ENCODE data around the gene ZNF408. TPM values are rescaled to one million over a fixed set of nuclear protein-coding genes. Genes with fewer than 3 reads are reported as not detected.

ZNF408 gene
- total RNA-seq, 1 donor from 2014 or later: 14.9 TPM

- H3K9me3 Mint-ChIP-seq: no peaks in the 10 kb centered on the region
- no peak overlapping the region for H3K4me3 Mint-ChIP-seq
- H3K27me3 Mint-ChIP-seq: no peaks in the 10 kb centered on the region
- TF ChIP-seq CTCF (conservative IDR thresholded peaks at IDR 0.05): no peak
- no peaks in the 10 kb centered on the region for H3K4me1 Mint-ChIP-seq (ENCODE audit: unreplicated experiment)
- no peak for DNase-seq (ENCODE audit: extremely low spot score, unreplicated experiment)
- H3K27ac Mint-ChIP-seq: no peak overlapping the region
- no peaks in the 10 kb centered on the region for H3K36me3 Mint-ChIP-seq
Observed at GRCh38 chr11:46719543-46720218, 18.9 kb downstream of the ZNF408 start.

GRCh38 chr11:46721286-46721685 lies 20.5 kb downstream of the ZNF408 start:
- DNase-seq (ENCODE audit: extremely low spot score, unreplicated experiment): no peak
- H3K36me3 Mint-ChIP-seq: no peaks in the 10 kb centered on the region
- H3K9me3 Mint-ChIP-seq: no peaks in the 10 kb centered on the region
- no peaks in the 10 kb centered on the region for H3K27me3 Mint-ChIP-seq
- TF ChIP-seq CTCF (conservative IDR thresholded peaks at IDR 0.05): no peak
- no peaks in the 10 kb centered on the region for H3K4me1 Mint-ChIP-seq (ENCODE audit: unreplicated experiment)
- peak overlapping the region; percentile 5 for H3K27ac Mint-ChIP-seq
- no peak overlapping the region for H3K4me3 Mint-ChIP-seq

DNA sequence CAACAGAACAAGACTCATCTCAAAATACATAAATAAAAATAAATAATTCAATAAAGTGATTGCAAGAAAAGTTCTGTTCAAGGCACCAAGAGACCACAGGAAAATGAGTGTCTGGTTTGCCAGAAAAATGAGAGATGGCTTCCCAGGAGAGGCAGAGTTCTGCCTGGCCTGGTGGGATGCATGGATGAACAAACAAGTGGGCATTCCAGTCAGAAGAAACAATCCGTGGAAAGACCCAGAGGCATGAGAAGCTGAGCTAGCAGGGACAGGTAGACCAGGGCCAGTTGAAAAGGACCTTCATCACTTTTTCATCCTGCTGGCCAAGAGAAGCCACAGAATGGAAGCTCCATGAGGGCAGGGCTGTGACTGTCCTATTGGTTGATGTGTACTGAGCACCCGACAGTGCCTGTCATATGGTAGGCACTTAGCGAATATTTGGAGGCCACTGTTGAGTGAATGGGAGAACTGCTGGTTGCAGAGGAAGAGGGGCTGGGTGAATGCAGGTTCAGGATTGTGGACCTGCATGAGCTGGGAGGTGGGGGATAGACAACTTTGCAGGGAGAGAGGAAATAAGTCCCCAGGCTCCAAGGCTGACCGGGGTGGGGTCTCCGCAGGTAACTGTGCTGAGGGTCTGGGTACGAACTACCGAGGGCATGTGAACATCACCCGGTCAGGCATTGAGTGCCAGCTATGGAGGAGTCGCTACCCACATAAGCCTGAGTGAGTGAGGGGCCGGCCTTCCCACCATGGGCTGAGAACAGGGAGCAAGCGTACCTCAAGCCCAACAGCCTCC lies 21.9 kb downstream of the ZNF408 start:
- DNase-seq (ENCODE audit: extremely low spot score, unreplicated experiment): no peak
- Mint-ChIP-seq H3K36me3 (no peaks in the 10 kb centered on the region), H3K4me3 (no peak overlapping the region), H3K27ac (no peak overlapping the region), H3K9me3 (no peaks in the 10 kb centered on the region), H3K4me1 (ENCODE audit: unreplicated experiment) (no peaks in the 10 kb centered on the region), H3K27me3 (no peaks in the 10 kb centered on the region)
- no peak for TF ChIP-seq CTCF (conservative IDR thresholded peaks at IDR 0.05)

- H3K9me3 Mint-ChIP-seq: no peaks in the 10 kb centered on the region
- no peaks in the 10 kb centered on the region for H3K36me3 Mint-ChIP-seq
- DNase-seq (ENCODE audit: extremely low spot score, unreplicated experiment): no peak
Observed at GRCh38 chr11:46723359-46723680, 22.5 kb downstream of the ZNF408 start.

GRCh38 chr11:46724088-46724487 lies 23.3 kb downstream of the ZNF408 start:
- H3K4me3 Mint-ChIP-seq: no peak overlapping the region
- no peak overlapping the region for H3K27ac Mint-ChIP-seq

More at GRCh38 chr11:46723359-46723680, 22.5 kb downstream of the ZNF408 start:
- H3K27ac Mint-ChIP-seq: no peak overlapping the region
- no peak for TF ChIP-seq CTCF (conservative IDR thresholded peaks at IDR 0.05)
- no peak overlapping the region for H3K4me3 Mint-ChIP-seq
- no peaks in the 10 kb centered on the region for H3K4me1 Mint-ChIP-seq (ENCODE audit: unreplicated experiment)
- H3K27me3 Mint-ChIP-seq: no peaks in the 10 kb centered on the region

More at GRCh38 chr11:46724088-46724487, 23.3 kb downstream of the ZNF408 start:
- H3K36me3 Mint-ChIP-seq: no peaks in the 10 kb centered on the region
- H3K9me3 Mint-ChIP-seq: no peaks in the 10 kb centered on the region
- no peak for TF ChIP-seq CTCF (conservative IDR thresholded peaks at IDR 0.05)
- H3K4me1 Mint-ChIP-seq (ENCODE audit: unreplicated experiment): no peaks in the 10 kb centered on the region
- no peaks in the 10 kb centered on the region for H3K27me3 Mint-ChIP-seq
- no peak for DNase-seq (ENCODE audit: extremely low spot score, unreplicated experiment)

Data from type B pancreatic cell (in vitro differentiated cells).